ENCODE results near the gene MRGPRE. TPM values are rescaled to one million over a fixed set of nuclear protein-coding genes. Genes with fewer than 3 reads are reported as not detected.

The MRGPRE gene
- total RNA-seq, 1 donor from 2014 or later, result not detected

DNA sequence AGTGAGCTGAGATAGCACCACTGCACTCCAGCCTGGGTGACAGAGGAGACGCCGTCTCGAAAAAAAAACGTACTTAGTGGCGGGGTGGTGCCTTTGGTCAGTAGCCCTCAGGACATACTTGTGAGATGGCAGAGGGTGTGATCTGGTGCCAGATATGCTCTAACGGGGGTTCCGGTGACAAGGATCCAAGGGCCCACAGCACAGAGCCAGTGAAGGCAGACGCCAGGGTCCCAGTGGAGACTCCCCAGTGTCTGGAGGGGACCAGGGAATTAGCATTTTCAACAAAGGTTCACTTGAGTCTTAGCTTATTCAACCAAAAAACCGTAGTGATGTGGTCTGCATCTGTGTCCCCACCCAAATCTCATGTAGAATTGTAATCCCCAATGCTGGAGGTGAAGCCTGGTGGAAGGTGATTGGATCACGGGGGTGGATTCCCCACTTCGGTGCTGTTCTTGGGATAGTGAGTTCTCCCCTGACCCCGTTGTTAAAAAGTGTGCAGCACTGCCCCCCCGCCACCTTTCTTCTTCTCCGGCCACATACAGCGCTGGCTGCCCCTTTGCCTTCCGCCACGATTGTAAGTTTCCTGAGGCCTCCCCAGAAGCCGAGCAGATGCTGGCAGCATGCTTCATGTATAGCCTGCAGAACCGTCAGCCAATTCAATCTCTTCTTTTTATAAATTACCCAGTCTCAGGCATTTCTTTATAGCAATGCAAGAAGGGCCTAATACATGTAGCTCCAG lies 40.5 kb downstream of the MRGPRE start:
- ATAC-seq, result no peak
- no peak for DNase-seq
- no peaks in the 10 kb centered on the region for H3K4me1 ChIP-seq
- intact Hi-C loops (cut with DNase I), result no loop called here
- TF ChIP-seq, protein P1, sequence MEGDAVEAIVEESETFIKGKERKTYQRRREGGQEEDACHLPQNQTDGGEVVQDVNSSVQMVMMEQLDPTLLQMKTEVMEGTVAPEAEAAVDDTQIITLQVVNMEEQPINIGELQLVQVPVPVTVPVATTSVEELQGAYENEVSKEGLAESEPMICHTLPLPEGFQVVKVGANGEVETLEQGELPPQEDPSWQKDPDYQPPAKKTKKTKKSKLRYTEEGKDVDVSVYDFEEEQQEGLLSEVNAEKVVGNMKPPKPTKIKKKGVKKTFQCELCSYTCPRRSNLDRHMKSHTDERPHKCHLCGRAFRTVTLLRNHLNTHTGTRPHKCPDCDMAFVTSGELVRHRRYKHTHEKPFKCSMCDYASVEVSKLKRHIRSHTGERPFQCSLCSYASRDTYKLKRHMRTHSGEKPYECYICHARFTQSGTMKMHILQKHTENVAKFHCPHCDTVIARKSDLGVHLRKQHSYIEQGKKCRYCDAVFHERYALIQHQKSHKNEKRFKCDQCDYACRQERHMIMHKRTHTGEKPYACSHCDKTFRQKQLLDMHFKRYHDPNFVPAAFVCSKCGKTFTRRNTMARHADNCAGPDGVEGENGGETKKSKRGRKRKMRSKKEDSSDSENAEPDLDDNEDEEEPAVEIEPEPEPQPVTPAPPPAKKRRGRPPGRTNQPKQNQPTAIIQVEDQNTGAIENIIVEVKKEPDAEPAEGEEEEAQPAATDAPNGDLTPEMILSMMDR (IDR thresholded peaks at IDR 0.05), result no peak
- no peaks in the 10 kb centered on the region for H3K9me3 ChIP-seq
- H3K27ac ChIP-seq, result no peak overlapping the region
- no peaks in the 10 kb centered on the region for H3K36me3 ChIP-seq
- no peak overlapping the region for H3K4me3 ChIP-seq
- no peaks in the 10 kb centered on the region for H3K27me3 ChIP-seq

DNA sequence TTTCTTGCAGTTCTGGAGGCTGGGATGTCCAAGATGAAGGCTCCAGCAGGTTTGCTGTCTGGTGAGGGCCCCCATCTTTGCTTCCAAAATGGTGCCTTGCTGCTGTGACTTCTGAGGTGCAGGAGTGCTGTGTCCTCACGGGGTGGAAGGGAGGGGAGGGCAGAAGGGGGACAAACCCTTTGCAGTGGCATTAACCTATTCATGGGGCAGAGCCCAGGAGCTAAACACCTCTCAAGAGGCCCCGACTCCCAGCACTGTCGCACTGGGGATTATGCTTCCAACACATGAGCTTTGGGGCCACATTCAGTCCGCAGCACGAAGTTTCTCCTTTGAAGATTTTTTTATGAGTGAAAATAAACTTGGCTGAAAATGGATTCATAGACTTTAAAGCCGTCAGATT lies 41.6 kb downstream of the MRGPRE start:
- no peaks in the 10 kb centered on the region for H3K27me3 ChIP-seq
- ATAC-seq (no peak), DNase-seq (no peak)
- H3K4me1 ChIP-seq, result no peaks in the 10 kb centered on the region
- no peak overlapping the region for H3K4me3 ChIP-seq
- no peaks in the 10 kb centered on the region for H3K9me3 ChIP-seq
- no peaks in the 10 kb centered on the region for H3K36me3 ChIP-seq
- H3K27ac ChIP-seq, result no peak overlapping the region
- intact Hi-C loops (cut with DNase I), result no loop called here
- TF ChIP-seq, protein P1 (IDR thresholded peaks at IDR 0.05), result no peak

DNA sequence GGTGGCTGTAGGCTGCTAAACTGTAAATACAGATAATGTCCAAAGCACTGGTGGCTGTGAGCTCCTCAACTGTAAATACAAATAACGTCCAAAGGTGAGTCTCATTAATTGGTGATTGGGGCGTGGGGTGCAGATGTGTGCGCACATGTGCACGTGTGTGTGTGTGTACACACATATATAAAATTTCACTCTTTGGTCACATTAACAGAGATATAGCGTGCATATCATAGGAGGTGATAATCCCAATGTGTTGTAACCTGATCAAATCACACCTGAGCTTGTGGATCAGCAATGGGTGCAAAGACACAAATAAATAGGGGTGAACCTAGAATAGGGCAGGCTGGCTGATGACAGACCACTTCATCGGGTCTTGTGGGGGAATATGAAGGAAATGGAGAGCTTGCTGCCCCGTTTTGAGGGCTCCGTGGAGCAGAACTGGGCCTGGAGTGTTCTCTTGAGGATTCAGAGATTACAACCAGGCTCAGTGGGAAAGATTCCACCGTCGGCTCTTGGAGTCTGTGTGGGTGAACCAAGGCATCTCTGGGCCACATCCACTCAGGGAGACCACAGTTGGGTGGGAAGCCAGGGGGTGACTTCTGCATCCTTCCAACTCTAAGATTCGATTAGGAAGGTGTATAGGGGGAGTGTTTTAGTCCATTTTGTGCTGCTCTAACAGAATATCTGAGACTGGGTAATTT lies 42.2 kb downstream of the MRGPRE start:
- intact Hi-C loops (cut with DNase I), result no loop called here
- Histone ChIP-seq H3K9me3 (no peaks in the 10 kb centered on the region), H3K4me1 (no peaks in the 10 kb centered on the region), H3K36me3 (no peaks in the 10 kb centered on the region), H3K4me3 (no peak overlapping the region), H3K27ac (no peak overlapping the region), H3K27me3 (no peaks in the 10 kb centered on the region)
- TF ChIP-seq, protein P1 (IDR thresholded peaks at IDR 0.05), result no peak
- ATAC-seq (no peak), DNase-seq (no peak)

DNA sequence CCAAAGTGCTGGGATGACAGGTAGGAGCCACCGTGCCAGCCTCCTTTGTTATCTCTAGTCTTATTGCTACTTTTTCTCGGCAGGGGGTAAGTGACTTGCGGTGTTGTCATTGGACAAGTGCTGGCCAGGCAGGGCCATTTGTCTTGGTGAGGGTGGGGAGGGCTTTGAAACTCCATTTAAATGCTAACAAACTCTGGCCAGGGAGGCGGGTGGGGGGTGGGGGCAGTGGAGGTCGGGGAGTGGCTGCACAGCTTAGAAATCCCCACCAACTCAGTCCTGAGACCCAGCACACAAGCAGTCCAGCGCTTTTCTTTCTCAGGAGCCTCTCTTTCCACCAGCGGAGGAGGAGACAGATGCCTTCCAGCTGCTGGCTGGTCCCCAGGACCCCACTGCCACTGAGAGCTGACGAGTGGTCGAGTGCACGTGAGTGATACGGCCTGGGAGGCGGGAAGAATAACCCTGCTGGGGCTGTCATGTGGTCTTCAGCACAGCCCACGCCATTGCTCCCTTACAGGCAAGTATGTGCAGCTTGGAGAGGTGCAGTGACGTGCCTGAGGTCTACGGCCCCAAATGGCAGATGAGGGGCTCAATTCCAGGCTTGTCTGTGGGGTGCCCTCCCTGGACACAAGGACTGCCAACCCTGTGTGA lies 42.9 kb downstream of the MRGPRE start:
- DNase-seq (no peak), ATAC-seq (no peak)

DNA sequence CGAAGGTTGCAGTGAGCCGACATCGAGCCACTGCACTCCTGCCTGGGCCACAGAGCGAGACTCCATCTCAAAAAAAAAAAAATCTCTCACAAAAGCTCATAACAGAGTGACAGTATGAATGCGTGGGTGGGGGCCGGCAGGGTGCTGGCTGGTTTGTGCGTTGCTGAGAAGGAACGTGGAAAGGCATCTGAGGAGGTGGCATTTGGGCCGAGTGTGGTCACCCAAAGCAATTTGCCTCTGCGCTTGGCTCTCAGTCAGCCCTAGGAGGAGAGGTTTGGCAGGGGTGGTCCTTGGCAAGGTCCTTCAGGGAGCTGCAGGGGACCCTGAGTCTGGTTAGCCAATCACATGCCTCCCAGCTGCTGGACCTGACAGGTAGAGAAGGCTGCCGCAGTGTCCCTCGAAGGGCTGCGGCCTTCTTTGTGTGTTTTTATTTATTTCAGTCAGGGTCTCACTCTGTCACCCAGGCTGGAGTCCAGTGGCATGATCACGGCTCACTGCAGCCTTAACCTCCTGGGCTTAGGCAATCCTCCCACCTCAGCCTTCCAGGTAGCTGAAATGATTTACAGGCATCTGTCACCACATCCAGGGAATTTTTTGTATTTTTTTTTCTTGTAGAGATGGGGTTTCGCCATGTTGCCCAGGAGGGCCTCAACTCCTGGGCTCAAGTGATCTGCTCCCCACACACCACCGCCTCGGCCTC lies 43.6 kb downstream of the MRGPRE start:
- Histone ChIP-seq H3K27ac (no peak overlapping the region), H3K9me3 (no peaks in the 10 kb centered on the region), H3K4me1 (no peaks in the 10 kb centered on the region), H3K36me3 (no peaks in the 10 kb centered on the region), H3K27me3 (no peaks in the 10 kb centered on the region), H3K4me3 (no peak overlapping the region)
- no peak for ATAC-seq
- no peak for DNase-seq
- TF ChIP-seq, protein P1 (IDR thresholded peaks at IDR 0.05), result no peak
- intact Hi-C loops (cut with DNase I), result no loop called here

More for the DNA sequence above, 42.9 kb downstream of the MRGPRE start:
- TF ChIP-seq, protein P1 (IDR thresholded peaks at IDR 0.05), result no peak
- no peak overlapping the region for H3K4me3 ChIP-seq
- intact Hi-C loops (cut with DNase I), result no loop called here
- H3K27me3 ChIP-seq, result no peaks in the 10 kb centered on the region
- H3K27ac ChIP-seq, result no peak overlapping the region
- no peaks in the 10 kb centered on the region for H3K9me3 ChIP-seq
- H3K36me3 ChIP-seq, result no peaks in the 10 kb centered on the region
- no peaks in the 10 kb centered on the region for H3K4me1 ChIP-seq
